H1 (cell line): ENCODE data around the gene POMT2. TPM values are rescaled to one million over a fixed set of nuclear protein-coding genes. Genes with fewer than 3 reads are reported as not detected.

Source experiments
- CTCF ChIA-PET: fragments of 300-600 bp; sonication (Branson Sonifier 250); formaldehyde crosslinking; loops from one replicate; lab custom pipeline; 2021; ENCODE audit not compliant: partially characterized antibody; lab: Charles Lee
- POLR2A ChIA-PET: fragments of 300-600 bp; sonication (Branson Sonifier 250); formaldehyde crosslinking; loops from one replicate; lab custom pipeline; 2021; ENCODE audit warnings: inconsistent platforms; ENCODE audit not compliant: partially characterized antibody; lab: Charles Lee
- DNase-seq, 2 experiments: peaks; one replicate each; pipeline versions ENCODE4 v3.0.0 to v3.0.0-alpha.2; 2010 to 2022; ENCODE audit warnings: low spot score in 2 of 2, low read depth in 1 of 2, mixed read lengths in 1 of 2
- FAIRE-seq: peaks from 2 replicates; lab custom pipeline; 2011; peaks lifted over from hg19 to GRCh38; lab: Jason Lieb, UNC
- H2AFZ ChIP-seq: 2 replicates; pipeline ENCODE4 v1.8.1; 2012; ENCODE audit warnings: low read length, inconsistent platforms
- H2AK5ac ChIP-seq: 2 replicates; pipeline ENCODE4 v1.6.1; 2013; ENCODE audit warnings: low read depth, low read length
- H2BK120ac ChIP-seq: replicated peaks from 2 replicates; pipeline ENCODE3; 2013; ENCODE audit warnings: low read depth, low read length, inconsistent platforms
- H2BK12ac ChIP-seq: 2 replicates; pipeline ENCODE4 v1.6.1; 2013; ENCODE audit warnings: low read depth, low read length
- H2BK15ac ChIP-seq: 2 replicates; pipeline ENCODE4 v1.6.1; 2013; ENCODE audit warnings: low read length
- H2BK20ac ChIP-seq: 2 replicates; pipeline ENCODE4 v1.6.1; 2013; ENCODE audit warnings: low read length
- H2BK5ac ChIP-seq: 2 replicates; pipeline ENCODE4 v1.6.1; 2013; ENCODE audit warnings: low read depth, low read length
- H3K14ac ChIP-seq: 2 replicates; pipeline ENCODE4 v1.6.1; 2013; ENCODE audit warnings: inconsistent platforms; ENCODE audit not compliant: insufficient read length
- H3K18ac ChIP-seq: 2 replicates; pipeline ENCODE4 v1.6.1; 2013; ENCODE audit warnings: low read length; ENCODE audit errors: extremely low read depth
- H3K23ac ChIP-seq: 2 replicates; pipeline ENCODE4 v1.6.1; 2013; ENCODE audit warnings: inconsistent platforms; ENCODE audit not compliant: insufficient read length
- H3K23me2 ChIP-seq: 2 replicates; pipeline ENCODE4 v1.6.1; 2013; ENCODE audit warnings: low read depth, low read length
- H3K27ac ChIP-seq: 2 replicates; pipeline ENCODE4 v1.6.1; 2011; ENCODE audit warnings: low read depth, low read length, inconsistent platforms
- H3K27me3 ChIP-seq, 4 experiments: replicated peaks in 1 of 4; 1 replicate in 1 of 4; 2 replicates in 3 of 4; pipeline versions ENCODE4 v1.6.1 to v1.8.1; 2011 to 2013; ENCODE audit warnings: low read length in 3 of 4, mild to moderate bottlenecking in 3 of 4, inconsistent platforms in 2 of 4, mixed read lengths in 2 of 4, moderate library complexity in 1 of 4; ENCODE audit not compliant: control insufficient read depth in 3 of 4, insufficient read depth in 3 of 4; ENCODE audit errors: extremely low read depth in 1 of 4
- H3K36me3 ChIP-seq, 4 experiments: 2 replicates each; pipeline versions ENCODE4 v1.6.1 to v1.8.1; 2011 to 2013; ENCODE audit warnings: mild to moderate bottlenecking in 4 of 4, low read length in 3 of 4, moderate library complexity in 2 of 4, control low read depth in 1 of 4, inconsistent platforms in 1 of 4; ENCODE audit not compliant: insufficient read depth in 4 of 4, control insufficient read depth in 2 of 4
- H3K4ac ChIP-seq: replicated peaks from 2 replicates; pipeline ENCODE3; 2013; ENCODE audit warnings: low read length, low read depth, mixed read lengths, inconsistent platforms; ENCODE audit not compliant: insufficient read length
- H3K4me1 ChIP-seq, 4 experiments: replicated peaks in 1 of 4; 1 replicate in 1 of 4; 2 replicates in 3 of 4; pipeline versions ENCODE4 v1.6.1 to v1.8.1; 2011 to 2013; ENCODE audit warnings: low read length in 3 of 4, inconsistent platforms in 2 of 4, mixed read lengths in 1 of 4; ENCODE audit not compliant: insufficient read depth in 4 of 4, control insufficient read depth in 3 of 4
- H3K4me2 ChIP-seq, 2 experiments: 2 replicates each; pipeline versions ENCODE4 v1.6.1 to v1.8.1; 2011 to 2013; ENCODE audit warnings: low read depth in 2 of 2, low read length in 2 of 2, control low read depth in 1 of 2, inconsistent platforms in 1 of 2, mild to moderate bottlenecking in 1 of 2; ENCODE audit not compliant: insufficient read depth in 1 of 2
- H3K4me3 ChIP-seq, 4 experiments: fragments of 200-600, 300-600 bp in 1 of 4; sonication (generic), shearing (Covaris generic), sonication (Bioruptor Twin) in 1 of 4; 2 replicates each; pipeline versions ENCODE4 v1.5.1 to v1.8.1; 2011 to 2016; ENCODE audit warnings: low read length in 4 of 4, low read depth in 3 of 4, control low read depth in 2 of 4, inconsistent platforms in 2 of 4, mild to moderate bottlenecking in 2 of 4, mixed read lengths in 1 of 4, moderate library complexity in 1 of 4; ENCODE audit not compliant: insufficient read depth in 2 of 4; ENCODE audit errors: extremely low read depth in 1 of 4
- H3K56ac ChIP-seq: replicated peaks from 2 replicates; pipeline ENCODE3; 2013; ENCODE audit warnings: low read depth, mild to moderate bottlenecking, mixed read lengths, low read length, inconsistent platforms; ENCODE audit not compliant: insufficient read length
- H3K79me1 ChIP-seq: 2 replicates; pipeline ENCODE4 v1.6.1; 2013; ENCODE audit warnings: low read depth, low read length, control low read depth
- H3K79me2 ChIP-seq, 2 experiments: 2 replicates each; pipeline versions ENCODE4 v1.6.1 to v1.8.1; 2012 to 2013; ENCODE audit warnings: low read length in 2 of 2, mild to moderate bottlenecking in 2 of 2, inconsistent platforms in 1 of 2; ENCODE audit not compliant: insufficient read depth in 2 of 2, control insufficient read depth in 1 of 2
- H3K9ac ChIP-seq, 4 experiments: replicated peaks in 1 of 4; 1 replicate in 1 of 4; 2 replicates in 3 of 4; pipeline versions ENCODE4 v1.6.1 to v1.8.1; 2011 to 2013; ENCODE audit warnings: low read depth in 3 of 4, low read length in 3 of 4, control low read depth in 2 of 4, mild to moderate bottlenecking in 2 of 4, moderate library complexity in 2 of 4, inconsistent platforms in 1 of 4; ENCODE audit errors: extremely low read depth in 1 of 4
- H3K9me3 ChIP-seq, 2 experiments: 2 replicates each; pipeline versions ENCODE4 v1.6.1 to v1.8.1; 2012 to 2013; ENCODE audit warnings: mild to moderate bottlenecking in 2 of 2, moderate library complexity in 2 of 2, control low read depth in 1 of 2, inconsistent platforms in 1 of 2, low read depth in 1 of 2, low read length in 1 of 2, mixed read lengths in 1 of 2; ENCODE audit not compliant: insufficient read depth in 2 of 2
- H4K20me1 ChIP-seq, 2 experiments: replicated peaks in 1 of 2; 2 replicates each; pipeline versions ENCODE3 to v1.8.1; 2011 to 2013; ENCODE audit warnings: inconsistent platforms in 2 of 2, low read length in 2 of 2, mild to moderate bottlenecking in 1 of 2; ENCODE audit not compliant: insufficient read depth in 2 of 2, control insufficient read depth in 1 of 2
- H4K5ac ChIP-seq: 2 replicates; pipeline ENCODE4 v1.6.1; 2013; ENCODE audit warnings: low read length, low read depth, mixed read lengths, inconsistent platforms; ENCODE audit not compliant: insufficient read length
- H4K8ac ChIP-seq: 2 replicates; pipeline ENCODE4 v1.8.0; 2013; ENCODE audit warnings: mild to moderate bottlenecking, moderate library complexity, low read length, inconsistent platforms; ENCODE audit not compliant: insufficient read depth; ENCODE audit errors: extremely low read depth
- H4K91ac ChIP-seq: replicated peaks from 2 replicates; pipeline ENCODE3; 2013; ENCODE audit warnings: low read length, mixed read lengths, inconsistent platforms; ENCODE audit not compliant: insufficient read length
- BCL11A ChIP-seq, 2 experiments: IDR thresholded peaks; one replicate each; pipeline ENCODE4 v1.6.1; 2011; ENCODE audit warnings: low read depth in 2 of 2, low read length in 2 of 2, mild to moderate bottlenecking in 2 of 2
- KDM1A ChIP-seq: fragments of 200-600, 300-600 bp; sonication (generic); IDR thresholded peaks from 2 replicates; pipeline ENCODE4 v1.7.1; 2016; ENCODE audit warnings: mild to moderate bottlenecking, low read length, borderline replicate concordance
- WGBS, 2 experiments: shearing (Covaris generic) in 1 of 2; methylation state at CpG; one replicate each; pipeline versions ENCODE4 v1.1.6 to v1.1.7; 2013 to 2015; ENCODE audit warnings: low lambda C conversion rate in 2 of 2, mixed read lengths in 2 of 2, inconsistent platforms in 1 of 2, low coverage in 1 of 2, missing lambda C conversion rate in 1 of 2; ENCODE audit not compliant: insufficient replicate concordance in 2 of 2, insufficient coverage in 1 of 2, insufficient read length in 1 of 2; ENCODE audit errors: extremely low coverage in 1 of 2, missing lambda C conversion rate in 1 of 2; 5-methylcytosine and 5-hydroxymethylcytosine counted together
- polyA plus RNA-seq, 7 experiments: library from polyadenylated mRNA; depleted of rRNA in 3 of 7; stranded (reverse) in 5 of 7; unstranded in 2 of 7; fragments of >200 nt in 5 of 7; fragments of 200-250 nt in 2 of 7; gene quantifications; 1 replicate in 5 of 7; 2 replicates in 1 of 7; 4 replicates in 1 of 7; pipeline versions ENCODE4 v1.2.1 to v1.2.3, GENCODE V29; 2011 to 2013; ENCODE audit warnings: missing spikeins in 2 of 7, mixed read lengths in 2 of 7
- total RNA-seq: library from RNA; stranded (reverse); fragmentation: NEBNext Ultra II Directional; extraction: Animal tissue kit (Norgen Biotek cat#: 25700); gene quantifications from 2 replicates; pipeline ENCODE4 v1.2.1, GENCODE V29; 2021

POMT2 gene
- total and polyA plus RNA-seq, 2 of the 8 experiments (the other 6 are each of a cell fraction or from before 2014, with no cell fraction given), result 20.8 to 44.9 TPM

GRCh38 chr14:77324816-77325745 lies 4.4 kb upstream of the POMT2 start:
- FAIRE-seq, result no peak

More at GRCh38 chr14:77324816-77325745, 4.4 kb upstream of the POMT2 start:
- Histone ChIP-seq H3K27ac (no peak overlapping the region), H3K18ac (no peak overlapping the region), H2AFZ (no peak overlapping the region), H4K20me1 (no peaks in the 10 kb centered on the region), H3K4ac (no peak overlapping the region), H2BK12ac (0 out of 2 replicates have a peak overlapping the region, but pooled peaks have one; percentile 17), H4K8ac (no peak overlapping the region; the same call in 1 of the 2 replicates), H4K5ac (no peak overlapping the region), H3K14ac (no peak overlapping the region), H3K79me2 (no peaks in the 10 kb centered on the region; a peak in 1 of 4 replicates), H3K4me3 (no peak overlapping the region), H2BK15ac (no peak overlapping the region), H3K4me2 (no peak overlapping the region), H3K79me1 (no peaks in the 10 kb centered on the region), H2BK120ac (no peak overlapping the region), H3K9me3 (no peaks in the 10 kb centered on the region), H3K9ac (no peak overlapping the region), H3K56ac (no peak overlapping the region)
- CTCF ChIA-PET, result interaction anchor here (0.9 to 5.3 kb wide), 13 partner anchors 9 to 226 kb away, joined by 3 to 40 read pairs (median 4); partner anchors contain the start of genes SAMD15 and TMED8
- TF ChIP-seq BCL11A (IDR thresholded peaks at IDR 0.05; ENCODE audit: low read depth in 2 of 2, low read length in 2 of 2) (no peak), KDM1A (peak; percentile 33; the same call in 1 of the 2 replicates)
- TF ChIP-seq, all 59 proteins: peak for 1
- Histone ChIP-seq H3K4me1 (peaks cover 4 to 11% (median 7%) of the 10 kb centered on the region in 4 experiments; a peak in 6 of 7 replicates), H2BK5ac (no peak overlapping the region), H3K36me3 (no peaks in the 10 kb centered on the region), H3K27me3 (no peaks in the 10 kb centered on the region), H3K23me2 (peaks cover 2% of the 10 kb centered on the region), H2AK5ac (no peak overlapping the region), H2BK20ac (no peak overlapping the region), H4K91ac (no peak overlapping the region), H3K23ac (no peak overlapping the region)
- WGBS, 2 experiments, result 90% methylated on average over 11 of the region's 11 CpGs; no CpG with 5 or more reads in 1 of the 2 experiments
- no peak for DNase-seq
- POLR2A ChIA-PET, result interaction anchor here (1.1 to 1.3 kb wide), 3 partner anchors 9 to 16 kb away, joined by 3 to 5 read pairs (median 4); no protein-coding TSS in a partner anchor
